ENCODE measurements around the gene HIVEP1. TPM values are rescaled to one million over a fixed set of nuclear protein-coding genes. Genes with fewer than 3 reads are reported as not detected.

HIVEP1 gene
- total RNA-seq, 2 donors from 2014 or later, result 16.1 to 18.8 TPM

DNA sequence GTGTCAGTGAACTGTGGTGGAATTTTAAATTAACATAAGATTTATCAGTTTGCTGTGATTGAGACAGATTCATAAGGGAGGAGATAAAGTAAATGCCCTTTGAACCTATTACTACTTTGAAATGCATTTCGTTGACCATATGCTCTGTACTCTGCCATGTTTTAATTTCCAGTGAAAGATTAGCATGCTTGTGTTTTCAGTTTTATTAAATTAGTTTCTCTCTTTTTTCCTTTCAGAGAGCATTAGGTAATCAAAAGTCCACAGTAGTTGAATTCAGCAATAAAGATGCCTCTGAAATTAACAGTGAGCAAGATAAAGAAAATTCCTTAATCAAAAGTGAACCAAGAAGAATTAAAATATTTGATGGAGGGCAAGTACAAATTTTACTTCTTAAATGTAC is 117.4 kb downstream of the HIVEP1 start:
- no peaks in the 10 kb centered on the region for H3K9me3 ChIP-seq
- H3K4me1 ChIP-seq, result peaks cover 0 to 3% of the 10 kb centered on the region in 2 donors
- TF ChIP-seq CTCF (IDR thresholded peaks at IDR 0.05), result no peak
- H3K27ac ChIP-seq, result no peak overlapping the region
- DNase-seq (ENCODE audit: low spot score), result no peak
- no peaks in the 10 kb centered on the region for H3K36me3 ChIP-seq
- no peak overlapping the region for H3K4me3 ChIP-seq
- no peaks in the 10 kb centered on the region for H3K27me3 ChIP-seq

DNA sequence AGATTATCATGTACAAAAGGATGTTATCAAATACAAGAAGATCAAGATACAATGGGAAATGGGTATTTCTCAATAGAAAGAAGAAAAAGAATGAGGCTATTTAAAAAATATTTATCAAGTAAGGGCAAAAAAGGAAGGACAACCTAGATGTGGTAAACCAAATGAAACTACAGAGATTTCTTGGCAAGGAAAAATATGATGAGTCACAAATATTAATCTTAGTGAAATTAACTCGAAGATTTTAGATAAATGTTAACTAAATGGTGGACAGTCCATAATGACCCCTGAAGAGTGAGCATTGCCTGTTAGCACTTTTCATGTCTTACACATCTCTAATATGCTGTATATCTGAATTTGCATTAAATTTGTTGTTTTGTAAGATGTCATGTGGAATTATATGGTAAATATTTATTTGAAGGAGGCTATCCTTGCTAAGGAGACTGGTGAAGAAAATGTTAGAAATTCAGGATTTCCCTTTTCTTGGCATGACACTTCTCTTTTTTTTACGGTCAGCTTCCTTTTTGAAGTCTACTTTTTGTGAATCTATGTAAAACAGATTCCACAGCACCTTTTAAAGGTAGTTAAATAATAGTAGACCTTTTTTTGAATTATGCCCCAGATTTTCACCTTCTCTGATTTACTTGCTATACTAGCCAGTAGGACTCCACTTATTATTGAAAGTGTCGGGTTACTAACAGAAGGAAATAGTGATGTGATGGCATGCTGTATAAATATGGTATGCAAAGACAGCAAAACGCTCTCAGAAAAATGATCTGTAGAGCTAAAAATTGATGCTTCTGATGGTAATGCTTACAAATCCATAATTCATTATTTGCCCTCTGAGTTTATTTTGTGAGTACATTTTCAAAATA is 120.5 kb downstream of the HIVEP1 start:
- Histone ChIP-seq H3K27me3 (no peaks in the 10 kb centered on the region), H3K9me3 (no peaks in the 10 kb centered on the region), H3K4me1 (peaks cover 0 to 10% of the 10 kb centered on the region in 2 donors), H3K27ac (no peak overlapping the region), H3K4me3 (no peak overlapping the region), H3K36me3 (no peaks in the 10 kb centered on the region)
- no peak for DNase-seq (ENCODE audit: low spot score)
- no peak for TF ChIP-seq CTCF (IDR thresholded peaks at IDR 0.05)

GRCh38 chr6:12134581-12134980 is 122.5 kb downstream of the HIVEP1 start:
- H3K4me1 ChIP-seq, result peaks cover 0 to 18% of the 10 kb centered on the region in 2 donors
- no peaks in the 10 kb centered on the region for H3K27me3 ChIP-seq
- no peak for TF ChIP-seq CTCF (IDR thresholded peaks at IDR 0.05)
- H3K36me3 ChIP-seq, result peaks cover 12% of the 10 kb centered on the region
- no peak overlapping the region for H3K27ac ChIP-seq
- no peak overlapping the region for H3K4me3 ChIP-seq
- H3K9me3 ChIP-seq, result no peaks in the 10 kb centered on the region
- no peak for DNase-seq (ENCODE audit: low spot score)

- H3K4me1 ChIP-seq, result peaks cover 0 to 18% of the 10 kb centered on the region in 2 donors
- DNase-seq (ENCODE audit: low spot score), result no peak
- no peak for TF ChIP-seq CTCF (IDR thresholded peaks at IDR 0.05)
- no peaks in the 10 kb centered on the region for H3K27me3 ChIP-seq
- H3K9me3 ChIP-seq, result no peaks in the 10 kb centered on the region
- H3K4me3 ChIP-seq, result no peak overlapping the region
- no peak overlapping the region for H3K27ac ChIP-seq
- peaks cover 16% of the 10 kb centered on the region for H3K36me3 ChIP-seq
Measured at GRCh38 chr6:12134991-12135390, 122.9 kb downstream of the HIVEP1 start.

DNA sequence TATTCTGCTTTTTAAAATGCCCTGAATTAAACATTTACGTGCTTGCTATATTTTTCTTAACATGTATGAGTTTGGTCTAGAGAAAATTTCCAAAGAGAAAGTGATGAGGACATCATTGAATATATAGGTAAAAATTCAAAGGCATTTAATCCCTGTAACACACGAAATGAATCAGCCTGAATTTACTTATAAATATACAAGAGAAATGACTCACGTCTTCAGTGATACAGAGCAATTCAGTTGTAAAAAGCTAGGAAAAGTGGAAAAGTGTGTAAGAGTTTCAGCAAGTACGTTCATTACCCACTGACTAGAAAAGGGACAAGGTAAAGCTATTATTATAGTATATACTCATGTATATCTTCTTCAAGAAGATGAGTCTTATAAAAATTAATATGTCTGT is 124.8 kb downstream of the HIVEP1 start:
- H3K27me3 ChIP-seq, result no peaks in the 10 kb centered on the region
- no peak for TF ChIP-seq CTCF (IDR thresholded peaks at IDR 0.05)
- H3K9me3 ChIP-seq, result no peaks in the 10 kb centered on the region

More for the DNA sequence above, 124.8 kb downstream of the HIVEP1 start:
- Histone ChIP-seq H3K4me1 (peaks cover 0 to 18% of the 10 kb centered on the region in 2 donors), H3K27ac (no peak overlapping the region), H3K4me3 (no peak overlapping the region), H3K36me3 (peaks cover 29% of the 10 kb centered on the region)
- no peak for DNase-seq (ENCODE audit: low spot score)
